Left cardiac atrium (tissue), 4 donors: ENCODE results near the gene PCDHGA9. TPM values are rescaled to one million over a fixed set of nuclear protein-coding genes. Genes with fewer than 3 reads are reported as not detected.

Source experiments
- ATAC-seq, 2 donors: fragments of 200-7000 bp; cut with Tn5 transposase; one replicate each; pipeline ENCODE4 v1.9.1; 2020; ENCODE audit warnings: mild to moderate bottlenecking in 2 of 2, moderate library complexity in 2 of 2
- DNase-seq: peaks from one replicate; pipeline ENCODE4 v3.0.0-alpha.2; 2020
- intact Hi-C, 2 donors: fragments of 100-400 bp; cut with DNase I; formaldehyde crosslinking; loops; one replicate each; pipeline versions ENCODE4 v1.14.1 to v1.15.1; 2022 to 2023
- long read RNA-seq: library from polyadenylated mRNA; unstranded; transcript quantifications from one replicate; pipeline ENCODE4 v2.0.0, GENCODE V29; 2021
- total RNA-seq, 2 donors: library from RNA; stranded (reverse); fragmentation: NEBNext Ultra II Directional; extraction: Animal tissue kit (Norgen Biotek cat#: 25700); gene quantifications; one replicate each; pipeline ENCODE4 v1.2.1, GENCODE V29; 2021
- donor health status: DM: no; HTN: yes; CAD: no.
- donor health status: DM: no; HTN: yes; CAD: no; lungs with severe emphysema.
- donor health status: DM: yes; HTN: yes; CAD: no.
- donor health status: Dilated cardiomyopathy.

PCDHGA9 gene
- 1 to 10 TPM; 3.6 to 4.0 TPM for total RNA-seq
- long read RNA-seq = 0 reads

GRCh38 chr5:141402553-141403243 is at the start of gene PCDHGA9:
Gene PCDHGA9, plus strand, starts transcription at chr5:141402778. Its CDS starts 175 bp downstream, at chr5:141402953.
- ATAC-seq (no peak), DNase-seq (no peak)
- intact Hi-C loops = loop anchor here in 1 of 2 donors (10.0 kb wide), 1 partner anchor 48 kb away; the partner anchor contains the start of genes PCDHGA4, PCDHGB1 and PCDHGB2

- ATAC-seq (no peak), DNase-seq (no peak)
- intact Hi-C loops = loop anchor here in 1 of 2 donors (10.0 kb wide), 2 partner anchors 50 to 150 kb away; partner anchors contain the start of genes PCDHB12, PCDHGA9 and PCDHGB6
Measured at GRCh38 chr5:141354900-141355469, 47.6 kb upstream of the PCDHGA9 start, which contains the start of gene PCDHGA4. Gene PCDHGA4, plus strand, starts transcription at chr5:141355021. Its CDS starts 87 bp downstream, at chr5:141355108.

GRCh38 chr5:141355641-141356040 is 46.9 kb upstream of the PCDHGA9 start:
- DNase-seq = no peak
- ATAC-seq = no peak
- intact Hi-C loops = loop anchor here in 1 of 2 donors (10.0 kb wide), 2 partner anchors 49 to 151 kb away; partner anchors contain the start of genes PCDHB12, PCDHGA9 and PCDHGB6

- intact Hi-C loops = loop anchor here in 1 of 2 donors (10.0 kb wide), 2 partner anchors 49 to 151 kb away; partner anchors contain the start of genes PCDHB12, PCDHGA9 and PCDHGB6
- DNase-seq (no peak), ATAC-seq (no peak)
Measured at GRCh38 chr5:141356133-141356532, 46.4 kb upstream of the PCDHGA9 start.

DNA sequence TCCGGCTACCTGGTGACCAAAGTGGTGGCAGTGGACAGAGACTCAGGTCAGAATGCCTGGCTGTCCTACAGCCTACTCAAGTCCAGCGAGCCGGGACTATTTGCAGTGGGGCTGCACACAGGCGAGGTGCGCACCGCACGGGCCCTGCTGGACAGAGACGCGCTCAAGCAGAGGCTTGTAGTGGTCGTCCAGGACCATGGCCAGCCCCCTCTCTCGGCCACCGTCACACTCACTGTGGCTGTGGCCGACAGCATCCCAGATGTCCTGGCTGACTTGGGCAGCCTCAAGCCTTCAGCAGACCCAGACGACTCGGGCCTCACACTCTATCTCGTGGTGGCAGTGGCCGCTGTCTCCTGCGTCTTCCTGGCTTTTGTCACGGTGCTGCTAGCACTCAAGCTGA is 45.6 kb upstream of the PCDHGA9 start:
- DNase-seq (no peak), ATAC-seq (no peak)
- intact Hi-C loops = loop anchor here in 1 of 2 donors (10.0 kb wide), 2 partner anchors 48 to 152 kb away; partner anchors contain the start of genes PCDHB12, PCDHGA9 and PCDHGB6

DNA sequence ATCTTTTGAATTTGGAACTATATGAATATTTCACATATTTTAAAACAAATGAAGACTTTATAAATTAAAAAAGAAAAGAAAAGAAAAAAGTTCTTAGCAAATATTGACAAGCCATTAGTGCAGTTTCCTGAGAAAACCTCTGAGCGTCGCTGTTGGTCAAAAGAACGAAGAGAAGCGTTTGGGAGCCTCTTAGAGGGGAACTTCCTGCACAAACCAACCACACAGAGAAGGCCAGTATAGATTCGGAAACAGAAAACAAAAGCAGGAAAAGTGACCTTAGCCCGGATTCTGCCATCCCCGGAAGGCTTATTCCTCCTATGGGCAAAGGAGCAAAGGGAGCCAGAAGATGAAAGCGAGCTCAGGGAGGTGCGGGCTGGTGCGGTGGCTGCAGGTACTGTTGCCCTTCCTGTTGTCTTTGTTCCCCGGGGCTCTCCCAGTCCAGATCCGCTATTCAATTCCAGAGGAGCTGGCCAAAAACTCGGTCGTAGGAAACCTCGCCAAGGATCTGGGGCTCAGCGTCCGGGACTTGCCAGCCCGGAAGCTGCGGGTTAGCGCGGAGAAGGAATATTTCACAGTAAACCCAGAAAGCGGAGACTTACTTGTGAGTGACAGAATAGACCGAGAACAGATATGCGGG is 42.7 kb upstream of the PCDHGA9 start, which contains the start of gene PCDHGB2:
Gene PCDHGB2 (plus strand): TSS at position 205 of the 637 bp plus-strand sequence. CDS start 142 bp downstream, at position 347.
- intact Hi-C loops = loop anchor here in 1 of 2 donors (10.0 kb wide), 2 partner anchors 45 to 155 kb away; partner anchors contain the start of genes PCDHB12, PCDHGA9 and PCDHGB6
- ATAC-seq (no peak), DNase-seq (no peak)

- no peak for ATAC-seq
- intact Hi-C loops = no loop called here
- no peak for DNase-seq
Measured at GRCh38 chr5:141360685-141361084, 41.9 kb upstream of the PCDHGA9 start.

DNA sequence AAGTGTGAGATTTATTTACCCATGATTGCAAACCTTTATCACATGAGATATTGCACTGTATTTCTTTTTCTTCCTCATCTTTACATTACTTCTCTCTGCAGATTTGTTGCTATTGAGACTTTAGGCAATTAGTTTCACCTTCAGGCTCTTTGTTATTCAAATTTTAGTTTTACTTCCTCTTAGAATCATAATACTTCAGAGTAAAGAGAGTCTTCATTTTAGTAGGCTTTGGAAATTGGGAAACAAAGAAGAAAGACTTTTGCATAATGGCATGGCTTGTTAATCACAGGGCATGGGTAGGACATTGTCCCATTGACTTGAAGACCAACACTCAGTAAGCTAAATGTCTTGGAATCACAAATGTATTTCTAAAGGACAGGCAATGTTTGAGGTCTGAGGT is 39.9 kb upstream of the PCDHGA9 start:
- intact Hi-C loops = no loop called here
- ATAC-seq (no peak), DNase-seq (no peak)

- DNase-seq = no peak
- no peak for ATAC-seq
- intact Hi-C loops = no loop called here
Measured at GRCh38 chr5:141363952-141364660, 38.5 kb upstream of the PCDHGA9 start, which contains the start of gene PCDHGA5. Gene PCDHGA5, plus strand, starts transcription at chr5:141364162. Its CDS starts 169 bp downstream, at chr5:141364331.

GRCh38 chr5:141366016-141366896 is 36.3 kb upstream of the PCDHGA9 start:
- ATAC-seq = no peak
- intact Hi-C loops = no loop called here
- DNase-seq = no peak

- DNase-seq = peak; percentile 49
Measured at GRCh38 chr5:141369994-141370848, 32.4 kb upstream of the PCDHGA9 start, which contains the start of gene PCDHGB3. Gene PCDHGB3, plus strand, starts transcription at chr5:141370242. Its CDS starts 153 bp downstream, at chr5:141370395.

GRCh38 chr5:141371572-141372475 is 30.8 kb upstream of the PCDHGA9 start:
- DNase-seq = no peak
- peak in 1 of 2 donors; percentile 21 for ATAC-seq
- intact Hi-C loops = no loop called here

More at GRCh38 chr5:141369994-141370848, 32.4 kb upstream of the PCDHGA9 start, which contains the start of gene PCDHGB3:
- intact Hi-C loops = no loop called here
- ATAC-seq = peak; percentile 86 to 90

DNA sequence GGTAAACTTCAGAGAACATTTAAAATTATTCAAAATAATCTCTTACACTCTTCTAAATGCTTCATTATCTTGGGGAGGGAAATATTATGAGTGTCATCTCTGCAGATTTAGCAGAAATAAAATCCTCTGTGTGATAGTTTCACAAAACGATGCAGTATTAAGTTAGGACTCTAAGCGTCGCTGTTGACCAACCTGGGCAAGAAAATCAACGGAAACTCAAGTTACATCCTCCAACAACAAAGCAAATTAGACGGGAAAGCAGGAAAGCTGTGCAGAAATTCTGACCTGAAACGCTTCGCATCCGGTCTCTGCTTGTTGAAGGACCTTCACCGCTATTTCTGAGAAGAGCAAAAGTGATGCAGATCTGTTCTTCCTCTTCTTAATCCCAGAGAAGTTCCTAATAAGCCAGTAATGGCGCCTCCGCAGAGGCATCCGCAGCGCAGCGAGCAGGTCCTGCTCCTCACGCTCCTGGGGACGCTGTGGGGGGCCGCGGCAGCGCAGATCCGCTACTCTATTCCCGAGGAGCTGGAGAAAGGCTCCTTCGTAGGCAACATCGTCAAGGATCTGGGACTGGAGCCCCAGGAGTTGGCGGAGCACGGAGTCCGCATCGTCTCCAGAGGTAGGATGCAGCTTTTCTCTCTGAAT is 28.8 kb upstream of the PCDHGA9 start, which contains the start of gene PCDHGA6:
Gene PCDHGA6 (plus strand): TSS at position 219 of the 645 bp plus-strand sequence. CDS start 193 bp downstream, at position 412.
- DNase-seq = no peak
- no peak for ATAC-seq
- intact Hi-C loops = no loop called here

DNA sequence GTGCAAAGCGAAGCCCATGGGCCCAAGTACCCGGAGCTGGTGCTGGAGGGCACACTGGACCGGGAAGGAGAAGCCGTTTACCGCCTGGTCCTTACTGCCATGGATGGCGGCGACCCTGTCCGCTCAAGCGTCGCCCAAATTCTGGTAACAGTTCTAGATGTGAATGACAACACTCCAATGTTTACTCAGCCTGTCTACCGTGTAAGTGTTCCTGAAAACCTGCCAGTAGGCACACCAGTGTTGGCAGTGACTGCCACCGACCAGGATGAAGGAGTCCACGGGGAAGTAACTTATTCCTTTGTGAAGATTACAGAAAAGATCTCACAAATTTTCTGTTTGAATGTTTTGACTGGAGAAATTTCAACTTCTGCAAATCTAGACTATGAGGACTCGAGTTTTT is 28.0 kb upstream of the PCDHGA9 start:
- ATAC-seq (no peak), DNase-seq (no peak)
- intact Hi-C loops = no loop called here
